Neuron (in vitro differentiated cells): ENCODE data around the gene FJX1.
A peak's percentile ranks its signal among the peaks of the same experiment; 100 is the strongest.

Experiments used
- H2AFZ ChIP-seq: one replicate; pipeline ENCODE4 v1.6.1; 2013; ENCODE audit warnings: low read depth, mild to moderate bottlenecking, inconsistent platforms, low read length, moderate library complexity
- H3K27me3 ChIP-seq: one replicate; pipeline ENCODE4 v1.6.1; 2013; ENCODE audit warnings: low read length; ENCODE audit not compliant: insufficient read depth
- H3K36me3 ChIP-seq: one replicate; pipeline ENCODE4 v1.6.1; 2013; ENCODE audit warnings: low read length; ENCODE audit not compliant: insufficient read depth
- H3K4me1 ChIP-seq: one replicate; pipeline ENCODE4 v1.6.1; 2013; ENCODE audit warnings: low read length; ENCODE audit not compliant: insufficient read depth
- H3K4me3 ChIP-seq: 2 replicates; pipeline ENCODE4 v1.5.1; 2013; ENCODE audit warnings: mild to moderate bottlenecking, low read length, moderate library complexity
- H3K9me3 ChIP-seq: one replicate; pipeline ENCODE4 v1.6.1; 2013; ENCODE audit warnings: low read length

Gene FJX1

GRCh38 chr11:35614939-35615569 is 3.2 kb upstream of the FJX1 start:
- H2AFZ ChIP-seq: no peak overlapping the region
- H3K27me3 ChIP-seq: peaks cover 8% of the 10 kb centered on the region
- no peaks in the 10 kb centered on the region for H3K36me3 ChIP-seq
- H3K4me1 ChIP-seq: peaks cover 10% of the 10 kb centered on the region
- H3K9me3 ChIP-seq: no peaks in the 10 kb centered on the region
- H3K4me3 ChIP-seq: no peak overlapping the region

GRCh38 chr11:35615921-35616900 is 2.0 kb upstream of the FJX1 start:
- Histone ChIP-seq H3K4me1 (peaks cover 16% of the 10 kb centered on the region), H3K4me3 (no peak overlapping the region), H2AFZ (no peak overlapping the region), H3K9me3 (no peaks in the 10 kb centered on the region), H3K27me3 (peaks cover 7% of the 10 kb centered on the region), H3K36me3 (no peaks in the 10 kb centered on the region)

GRCh38 chr11:35617316-35617686 is 959 bp upstream of the FJX1 start:
- H3K4me3 ChIP-seq: peak overlapping the region; percentile 82
- peak overlapping the region; percentile 42 for H2AFZ ChIP-seq

GRCh38 chr11:35618497-35619115 is 346 bp downstream of the FJX1 start:
- H3K9me3 ChIP-seq: no peaks in the 10 kb centered on the region
- peak overlapping the region; percentile 2 for H2AFZ ChIP-seq
- no peaks in the 10 kb centered on the region for H3K27me3 ChIP-seq
- peaks cover 4% of the 10 kb centered on the region for H3K36me3 ChIP-seq
- H3K4me1 ChIP-seq: peaks cover 27% of the 10 kb centered on the region
- H3K4me3 ChIP-seq: peak overlapping the region; percentile 82

More at GRCh38 chr11:35617316-35617686, 959 bp upstream of the FJX1 start:
- Histone ChIP-seq H3K27me3 (peaks cover under 1% of the 10 kb centered on the region), H3K9me3 (no peaks in the 10 kb centered on the region), H3K4me1 (peaks cover 26% of the 10 kb centered on the region), H3K36me3 (peaks cover 4% of the 10 kb centered on the region)

- no peaks in the 10 kb centered on the region for H3K27me3 ChIP-seq
- peaks cover 4% of the 10 kb centered on the region for H3K36me3 ChIP-seq
- H3K9me3 ChIP-seq: no peaks in the 10 kb centered on the region
- peaks cover 27% of the 10 kb centered on the region for H3K4me1 ChIP-seq
- peak overlapping the region; percentile 2 for H2AFZ ChIP-seq
- H3K4me3 ChIP-seq: peak overlapping the region; percentile 82
Observed at GRCh38 chr11:35619116-35619854, 1.0 kb downstream of the FJX1 start.

GRCh38 chr11:35619855-35620640 is 1.8 kb downstream of the FJX1 start:
- Histone ChIP-seq H3K4me1 (peaks cover 27% of the 10 kb centered on the region), H3K27me3 (no peaks in the 10 kb centered on the region), H3K9me3 (no peaks in the 10 kb centered on the region), H3K36me3 (peaks cover 4% of the 10 kb centered on the region), H3K4me3 (peak overlapping the region; percentile 82), H2AFZ (no peak overlapping the region)

- Histone ChIP-seq H2AFZ (no peak overlapping the region), H3K9me3 (no peaks in the 10 kb centered on the region), H3K4me3 (peak overlapping the region; percentile 82), H3K4me1 (peaks cover 27% of the 10 kb centered on the region), H3K27me3 (no peaks in the 10 kb centered on the region), H3K36me3 (peaks cover 4% of the 10 kb centered on the region)
Observed at GRCh38 chr11:35620795-35621194, 2.5 kb downstream of the FJX1 start.

GRCh38 chr11:35621620-35622019 is 3.4 kb downstream of the FJX1 start:
- peaks cover 25% of the 10 kb centered on the region for H3K4me1 ChIP-seq
- H3K27me3 ChIP-seq: no peaks in the 10 kb centered on the region
- H3K36me3 ChIP-seq: peaks cover 4% of the 10 kb centered on the region
- no peaks in the 10 kb centered on the region for H3K9me3 ChIP-seq
- H2AFZ ChIP-seq: no peak overlapping the region
- H3K4me3 ChIP-seq: peak overlapping the region; percentile 82

GRCh38 chr11:35622070-35622469 is 3.8 kb downstream of the FJX1 start:
- Histone ChIP-seq H3K4me3 (no peak overlapping the region), H3K36me3 (peaks cover 4% of the 10 kb centered on the region), H3K27me3 (no peaks in the 10 kb centered on the region), H3K4me1 (peaks cover 25% of the 10 kb centered on the region), H3K9me3 (no peaks in the 10 kb centered on the region), H2AFZ (no peak overlapping the region)

- no peak overlapping the region for H3K4me3 ChIP-seq
- no peak overlapping the region for H2AFZ ChIP-seq
- no peaks in the 10 kb centered on the region for H3K9me3 ChIP-seq
- peaks cover 4% of the 10 kb centered on the region for H3K36me3 ChIP-seq
- H3K27me3 ChIP-seq: no peaks in the 10 kb centered on the region
- peaks cover 17% of the 10 kb centered on the region for H3K4me1 ChIP-seq
Observed at GRCh38 chr11:35623621-35624168, 5.4 kb downstream of the FJX1 start.

- Histone ChIP-seq H3K27me3 (no peaks in the 10 kb centered on the region), H3K4me3 (no peak overlapping the region), H2AFZ (no peak overlapping the region), H3K36me3 (peaks cover 4% of the 10 kb centered on the region), H3K9me3 (no peaks in the 10 kb centered on the region), H3K4me1 (peaks cover 19% of the 10 kb centered on the region)
Observed at GRCh38 chr11:35624316-35624715, 6.1 kb downstream of the FJX1 start.

GRCh38 chr11:35624781-35625180 is 6.5 kb downstream of the FJX1 start:
- H3K9me3 ChIP-seq: no peaks in the 10 kb centered on the region
- no peak overlapping the region for H3K4me3 ChIP-seq
- H3K4me1 ChIP-seq: peaks cover 23% of the 10 kb centered on the region
- H3K27me3 ChIP-seq: no peaks in the 10 kb centered on the region
- H3K36me3 ChIP-seq: peaks cover 4% of the 10 kb centered on the region
- H2AFZ ChIP-seq: no peak overlapping the region
